HEK293 (cell line): ENCODE results near the gene C1QL2.

Experiments used
- CTCF ChIP-seq: fragments of 450-650 bp; formaldehyde crosslinking; IDR thresholded peaks from 2 replicates; pipeline ENCODE4 v1.5.1; 2016; ENCODE audit warnings: missing biosample characterization, missing genetic modification characterization
- GLI4 ChIP-seq: fragments of 450-650 bp; formaldehyde crosslinking; IDR thresholded peaks from 2 replicates; pipeline ENCODE4 v1.5.1; 2016; ENCODE audit warnings: missing biosample characterization, missing genetic modification characterization
- KLF7 ChIP-seq: fragments of 450-650 bp; formaldehyde crosslinking; IDR thresholded peaks from 2 replicates; pipeline ENCODE4 v1.5.1; 2016; ENCODE audit warnings: missing biosample characterization, missing genetic modification characterization, borderline replicate concordance
- PBX3 ChIP-seq: sonication (generic); formaldehyde crosslinking; IDR thresholded peaks from 2 replicates; pipeline ENCODE4 v1.8.1; 2022; ENCODE audit warnings: mild to moderate bottlenecking, moderate library complexity, missing genetic modification reagents
- ZBTB26 ChIP-seq: fragments of 450-650 bp; formaldehyde crosslinking; optimal IDR thresholded peaks from 2 replicates; pipeline ENCODE3; 2016; ENCODE audit warnings: missing biosample characterization, mild to moderate bottlenecking, missing genetic modification characterization
- ZBTB7A ChIP-seq: fragments of 450-650 bp; formaldehyde crosslinking; IDR thresholded peaks from 2 replicates; pipeline ENCODE4 v1.5.1; 2016; ENCODE audit warnings: low read depth, missing biosample characterization, missing genetic modification characterization
- ZNF341 ChIP-seq: fragments of 450-650 bp; formaldehyde crosslinking; IDR thresholded peaks from 2 replicates; pipeline ENCODE4; 2016; ENCODE audit warnings: low read depth, missing biosample characterization, missing genetic modification characterization
- TF ChIP-seq, protein P1 (sequence below): fragments of 450-650 bp; formaldehyde crosslinking; IDR thresholded peaks from 2 replicates; pipeline ENCODE4 v1.5.1; 2016; ENCODE audit warnings: missing biosample characterization, missing genetic modification characterization

- no peak for TF ChIP-seq CTCF (tag by site-specific recombination)
- no peak for TF ChIP-seq ZBTB7A (tag by site-specific recombination)
- TF ChIP-seq GLI4 = no peak
- no peak for TF ChIP-seq ZNF341
- no peak for TF ChIP-seq ZBTB26
- no peak for TF ChIP-seq KLF7
- TF ChIP-seq, protein P1, sequence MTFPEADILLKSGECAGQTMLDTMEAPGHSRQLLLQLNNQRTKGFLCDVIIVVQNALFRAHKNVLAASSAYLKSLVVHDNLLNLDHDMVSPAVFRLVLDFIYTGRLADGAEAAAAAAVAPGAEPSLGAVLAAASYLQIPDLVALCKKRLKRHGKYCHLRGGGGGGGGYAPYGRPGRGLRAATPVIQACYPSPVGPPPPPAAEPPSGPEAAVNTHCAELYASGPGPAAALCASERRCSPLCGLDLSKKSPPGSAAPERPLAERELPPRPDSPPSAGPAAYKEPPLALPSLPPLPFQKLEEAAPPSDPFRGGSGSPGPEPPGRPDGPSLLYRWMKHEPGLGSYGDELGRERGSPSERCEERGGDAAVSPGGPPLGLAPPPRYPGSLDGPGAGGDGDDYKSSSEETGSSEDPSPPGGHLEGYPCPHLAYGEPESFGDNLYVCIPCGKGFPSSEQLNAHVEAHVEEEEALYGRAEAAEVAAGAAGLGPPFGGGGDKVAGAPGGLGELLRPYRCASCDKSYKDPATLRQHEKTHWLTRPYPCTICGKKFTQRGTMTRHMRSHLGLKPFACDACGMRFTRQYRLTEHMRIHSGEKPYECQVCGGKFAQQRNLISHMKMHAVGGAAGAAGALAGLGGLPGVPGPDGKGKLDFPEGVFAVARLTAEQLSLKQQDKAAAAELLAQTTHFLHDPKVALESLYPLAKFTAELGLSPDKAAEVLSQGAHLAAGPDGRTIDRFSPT (tag by site-specific recombination) = no peak
- TF ChIP-seq PBX3 (CRISPR knock-in tag) = no peak
Observed at GRCh38 chr2:119117408-119117807, 41.1 kb downstream of the C1QL2 start.
